Smooth muscle cell (in vitro differentiated cells): ENCODE measurements around the gene GAB2. TPM values are rescaled to one million over a fixed set of nuclear protein-coding genes. Genes with fewer than 3 reads are reported as not detected.
A peak's percentile ranks its signal among the peaks of the same experiment; 100 is the strongest.

Experiments used
- DNase-seq: peaks from one replicate; lab custom pipeline; 2025; ENCODE audit not compliant: unreplicated experiment; lab: John Stamatoyannopoulos, UW
- H2AFZ ChIP-seq: fragments of 200-600 bp; sonication (generic); 2 replicates; pipeline ENCODE4 v1.6.0; 2016; ENCODE audit warnings: antibody characterized with exemption, low read depth, mild to moderate bottlenecking
- H3F3A ChIP-seq: fragments of 200-600 bp; sonication (generic); 2 replicates; pipeline ENCODE4 v1.6.0; 2017; ENCODE audit warnings: antibody characterized with exemption, low read depth
- H3K27ac ChIP-seq: fragments of 200-600 bp; sonication (generic); 2 replicates; pipeline ENCODE4 v1.5.1; 2016; ENCODE audit warnings: low read depth, mild to moderate bottlenecking
- H3K27me3 ChIP-seq: fragments of 200-600 bp; sonication (generic); 2 replicates; pipeline ENCODE4 v1.6.1; 2016; ENCODE audit warnings: low read depth, mild to moderate bottlenecking
- H3K36me3 ChIP-seq: fragments of 200-600 bp; sonication (generic); 2 replicates; pipeline ENCODE4 v1.5.1; 2016; ENCODE audit warnings: low read depth
- H3K4me1 ChIP-seq: fragments of 200-600 bp; sonication (generic); 2 replicates; pipeline ENCODE4 v1.5.1; 2016; ENCODE audit warnings: low read depth
- H3K4me2 ChIP-seq: fragments of 200-600 bp; sonication (generic); 2 replicates; pipeline ENCODE4 v1.6.0; 2016; ENCODE audit warnings: mild to moderate bottlenecking
- H3K4me3 ChIP-seq: fragments of 200-600 bp; sonication (generic); 2 replicates; pipeline ENCODE4 v1.5.1; 2016; ENCODE audit warnings: mild to moderate bottlenecking
- H3K79me2 ChIP-seq: fragments of 200-600 bp; sonication (generic); 2 replicates; pipeline ENCODE4 v1.6.0; 2016; ENCODE audit warnings: low read depth, mild to moderate bottlenecking
- H3K9ac ChIP-seq: fragments of 200-600 bp; sonication (generic); 2 replicates; pipeline ENCODE4 v1.6.0; 2016; ENCODE audit warnings: low read depth
- H3K9me3 ChIP-seq: fragments of 200-600 bp; sonication (generic); replicated peaks from 2 replicates; pipeline ENCODE4 v1.5.1; 2016; ENCODE audit warnings: low read depth
- H4K20me1 ChIP-seq: fragments of 200-600 bp; sonication (generic); 2 replicates; pipeline ENCODE4 v1.6.0; 2016; ENCODE audit warnings: low read depth
- CTCF ChIP-seq: fragments of 200-600 bp; sonication (generic); IDR thresholded peaks from 2 replicates; pipeline ENCODE4 v1.5.1; 2017; ENCODE audit warnings: borderline replicate concordance, mild to moderate bottlenecking, antibody characterized with exemption; ENCODE audit not compliant: insufficient read depth, poor library complexity, severe bottlenecking
- WGBS: methylation state at CpG from one replicate; pipeline ENCODE4 v1.1.7; 2016; ENCODE audit warnings: low lambda C conversion rate; 5-methylcytosine and 5-hydroxymethylcytosine counted together
- polyA plus RNA-seq: library from polyadenylated mRNA; unstranded; fragments of >200 nt; fragmentation: Nextera tagmentation; extraction: Ambion mirVana; gene quantifications from 2 replicates; pipeline ENCODE4 v1.2.1, GENCODE V29; 2016
- total RNA-seq: library from RNA; depleted of rRNA; stranded (reverse); fragments of >200 nt; gene quantifications from 2 replicates; pipeline ENCODE4 v1.2.3, GENCODE V29; 2014

The GAB2 gene
- total and polyA plus RNA-seq, 2 experiments from 2014 or later, result 4.2 to 9.7 TPM

GRCh38 chr11:78344094-78344493, 73.5 kb downstream of the GAB2 start:
- Histone ChIP-seq H3K36me3 (no peaks in the 10 kb centered on the region), H3F3A (peaks cover 3% of the 10 kb centered on the region), H3K4me1 (peaks cover 12% of the 10 kb centered on the region), H3K4me2 (peak overlapping the region; percentile 15), H3K27me3 (no peaks in the 10 kb centered on the region), H3K4me3 (no peak overlapping the region), H3K27ac (peak overlapping the region; percentile 29), H3K79me2 (peaks cover 82% of the 10 kb centered on the region), H3K9me3 (no peaks in the 10 kb centered on the region), H3K9ac (no peak overlapping the region), H4K20me1 (no peaks in the 10 kb centered on the region), H2AFZ (no peak overlapping the region)
- 66% methylated on average over 1 of the region's 1 CpG for WGBS
- no peak for DNase-seq
- TF ChIP-seq CTCF, result no peak

GRCh38 chr11:78343303-78343702, 74.3 kb downstream of the GAB2 start:
- no peak overlapping the region for H3K4me2 ChIP-seq
- DNase-seq, result no peak
- no peak overlapping the region for H3K4me3 ChIP-seq
- H2AFZ ChIP-seq, result no peak overlapping the region
- WGBS, result 98% methylated on average over 2 of the region's 2 CpGs
- peaks cover 8% of the 10 kb centered on the region for H3K4me1 ChIP-seq
- no peak overlapping the region for H3K9ac ChIP-seq
- no peak overlapping the region for H3K27ac ChIP-seq
- H3F3A ChIP-seq, result peaks cover 3% of the 10 kb centered on the region
- H3K79me2 ChIP-seq, result peaks cover 81% of the 10 kb centered on the region
- H4K20me1 ChIP-seq, result no peaks in the 10 kb centered on the region
- no peaks in the 10 kb centered on the region for H3K27me3 ChIP-seq
- H3K9me3 ChIP-seq, result no peaks in the 10 kb centered on the region
- TF ChIP-seq CTCF, result no peak
- no peaks in the 10 kb centered on the region for H3K36me3 ChIP-seq

GRCh38 chr11:78341841-78342240, 75.8 kb downstream of the GAB2 start:
- Histone ChIP-seq H3K4me1 (peaks cover 8% of the 10 kb centered on the region), H2AFZ (no peak overlapping the region), H3K27me3 (no peaks in the 10 kb centered on the region), H3K79me2 (peaks cover 78% of the 10 kb centered on the region), H3K27ac (no peak overlapping the region), H3K36me3 (no peaks in the 10 kb centered on the region), H3F3A (peaks cover 7% of the 10 kb centered on the region), H3K4me3 (no peak overlapping the region), H3K9ac (no peak overlapping the region), H4K20me1 (no peaks in the 10 kb centered on the region), H3K4me2 (no peak overlapping the region), H3K9me3 (no peaks in the 10 kb centered on the region)
- no peak for DNase-seq
- no peak for TF ChIP-seq CTCF
- 98% methylated on average over 2 of the region's 2 CpGs for WGBS

GRCh38 chr11:78340530-78340929, 77.1 kb downstream of the GAB2 start:
- WGBS, result 94% methylated on average over 2 of the region's 2 CpGs
- Histone ChIP-seq H3K79me2 (peaks cover 79% of the 10 kb centered on the region), H3K4me2 (peak overlapping the region; percentile 56), H3K9ac (no peak overlapping the region), H3K27me3 (no peaks in the 10 kb centered on the region), H3K4me3 (no peak overlapping the region), H2AFZ (no peak overlapping the region), H3K4me1 (peaks cover 8% of the 10 kb centered on the region), H3K36me3 (peaks cover under 1% of the 10 kb centered on the region), H3K27ac (peak overlapping the region; percentile 75), H3K9me3 (no peaks in the 10 kb centered on the region), H4K20me1 (no peaks in the 10 kb centered on the region), H3F3A (peaks cover 7% of the 10 kb centered on the region)
- DNase-seq, result no peak
- TF ChIP-seq CTCF, result no peak
